ENCODE measurements around the gene AGK.
A peak's percentile ranks its signal among the peaks of the same experiment; 100 is the strongest.

- TF ChIP-seq, protein P1, sequence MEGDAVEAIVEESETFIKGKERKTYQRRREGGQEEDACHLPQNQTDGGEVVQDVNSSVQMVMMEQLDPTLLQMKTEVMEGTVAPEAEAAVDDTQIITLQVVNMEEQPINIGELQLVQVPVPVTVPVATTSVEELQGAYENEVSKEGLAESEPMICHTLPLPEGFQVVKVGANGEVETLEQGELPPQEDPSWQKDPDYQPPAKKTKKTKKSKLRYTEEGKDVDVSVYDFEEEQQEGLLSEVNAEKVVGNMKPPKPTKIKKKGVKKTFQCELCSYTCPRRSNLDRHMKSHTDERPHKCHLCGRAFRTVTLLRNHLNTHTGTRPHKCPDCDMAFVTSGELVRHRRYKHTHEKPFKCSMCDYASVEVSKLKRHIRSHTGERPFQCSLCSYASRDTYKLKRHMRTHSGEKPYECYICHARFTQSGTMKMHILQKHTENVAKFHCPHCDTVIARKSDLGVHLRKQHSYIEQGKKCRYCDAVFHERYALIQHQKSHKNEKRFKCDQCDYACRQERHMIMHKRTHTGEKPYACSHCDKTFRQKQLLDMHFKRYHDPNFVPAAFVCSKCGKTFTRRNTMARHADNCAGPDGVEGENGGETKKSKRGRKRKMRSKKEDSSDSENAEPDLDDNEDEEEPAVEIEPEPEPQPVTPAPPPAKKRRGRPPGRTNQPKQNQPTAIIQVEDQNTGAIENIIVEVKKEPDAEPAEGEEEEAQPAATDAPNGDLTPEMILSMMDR (conservative IDR thresholded peaks at IDR 0.05; ENCODE audit: low read depth in 2 of 2), result peak in 1 of 2 experiments; percentile 59; a peak in 2 of 4 replicates
- TF ChIP-seq JUNB (IDR thresholded peaks at IDR 0.05; ENCODE audit: unreplicated experiment) (no peak), POLR2AphosphoS5 (IDR thresholded peaks at IDR 0.05; ENCODE audit: low read depth) (no peak), CREB1 (CRISPR knock-in tag; IDR thresholded peaks at IDR 0.05; ENCODE audit: low read depth) (no peak), ZNF114 (CRISPR knock-in tag; IDR thresholded peaks at IDR 0.05) (no peak)
- TF ChIP-seq, protein P2, sequence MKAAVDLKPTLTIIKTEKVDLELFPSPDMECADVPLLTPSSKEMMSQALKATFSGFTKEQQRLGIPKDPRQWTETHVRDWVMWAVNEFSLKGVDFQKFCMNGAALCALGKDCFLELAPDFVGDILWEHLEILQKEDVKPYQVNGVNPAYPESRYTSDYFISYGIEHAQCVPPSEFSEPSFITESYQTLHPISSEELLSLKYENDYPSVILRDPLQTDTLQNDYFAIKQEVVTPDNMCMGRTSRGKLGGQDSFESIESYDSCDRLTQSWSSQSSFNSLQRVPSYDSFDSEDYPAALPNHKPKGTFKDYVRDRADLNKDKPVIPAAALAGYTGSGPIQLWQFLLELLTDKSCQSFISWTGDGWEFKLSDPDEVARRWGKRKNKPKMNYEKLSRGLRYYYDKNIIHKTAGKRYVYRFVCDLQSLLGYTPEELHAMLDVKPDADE (IDR thresholded peaks at IDR 0.05), result no peak
- TF ChIP-seq, protein P3, sequence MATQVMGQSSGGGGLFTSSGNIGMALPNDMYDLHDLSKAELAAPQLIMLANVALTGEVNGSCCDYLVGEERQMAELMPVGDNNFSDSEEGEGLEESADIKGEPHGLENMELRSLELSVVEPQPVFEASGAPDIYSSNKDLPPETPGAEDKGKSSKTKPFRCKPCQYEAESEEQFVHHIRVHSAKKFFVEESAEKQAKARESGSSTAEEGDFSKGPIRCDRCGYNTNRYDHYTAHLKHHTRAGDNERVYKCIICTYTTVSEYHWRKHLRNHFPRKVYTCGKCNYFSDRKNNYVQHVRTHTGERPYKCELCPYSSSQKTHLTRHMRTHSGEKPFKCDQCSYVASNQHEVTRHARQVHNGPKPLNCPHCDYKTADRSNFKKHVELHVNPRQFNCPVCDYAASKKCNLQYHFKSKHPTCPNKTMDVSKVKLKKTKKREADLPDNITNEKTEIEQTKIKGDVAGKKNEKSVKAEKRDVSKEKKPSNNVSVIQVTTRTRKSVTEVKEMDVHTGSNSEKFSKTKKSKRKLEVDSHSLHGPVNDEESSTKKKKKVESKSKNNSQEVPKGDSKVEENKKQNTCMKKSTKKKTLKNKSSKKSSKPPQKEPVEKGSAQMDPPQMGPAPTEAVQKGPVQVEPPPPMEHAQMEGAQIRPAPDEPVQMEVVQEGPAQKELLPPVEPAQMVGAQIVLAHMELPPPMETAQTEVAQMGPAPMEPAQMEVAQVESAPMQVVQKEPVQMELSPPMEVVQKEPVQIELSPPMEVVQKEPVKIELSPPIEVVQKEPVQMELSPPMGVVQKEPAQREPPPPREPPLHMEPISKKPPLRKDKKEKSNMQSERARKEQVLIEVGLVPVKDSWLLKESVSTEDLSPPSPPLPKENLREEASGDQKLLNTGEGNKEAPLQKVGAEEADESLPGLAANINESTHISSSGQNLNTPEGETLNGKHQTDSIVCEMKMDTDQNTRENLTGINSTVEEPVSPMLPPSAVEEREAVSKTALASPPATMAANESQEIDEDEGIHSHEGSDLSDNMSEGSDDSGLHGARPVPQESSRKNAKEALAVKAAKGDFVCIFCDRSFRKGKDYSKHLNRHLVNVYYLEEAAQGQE (IDR thresholded peaks at IDR 0.05; ENCODE audit: unreplicated experiment), result no peak
Measured at GRCh38 chr7:141641876-141642275, 90.7 kb downstream of the AGK start.
